ENCODE measurements around the gene WDR35. TPM values are rescaled to one million over a fixed set of nuclear protein-coding genes. Genes with fewer than 3 reads are reported as not detected.

Gene WDR35
- total RNA-seq, 1 donor, result 18.1 TPM

GRCh38 chr2:19971691-19972090 lies 18.2 kb downstream of the WDR35 start:
- Histone ChIP-seq H3K4me3 (ENCODE audit: insufficient read depth, low read length) (no peak overlapping the region), H2AFZ (ENCODE audit: low read length) (no peak overlapping the region), H3K27ac (ENCODE audit: low read depth, low read length) (no peak overlapping the region), H4K20me1 (ENCODE audit: insufficient read depth, low read length) (no peaks in the 10 kb centered on the region), H3K27me3 (ENCODE audit: insufficient read depth, low read length) (no peaks in the 10 kb centered on the region), H3K4me1 (ENCODE audit: insufficient read depth, low read length) (no peaks in the 10 kb centered on the region), H3K4me2 (ENCODE audit: insufficient read depth, low read length) (no peak overlapping the region), H3K36me3 (ENCODE audit: insufficient read depth, low read length) (peaks cover 8% of the 10 kb centered on the region), H3K9me3 (ENCODE audit: low read depth, low read length) (no peaks in the 10 kb centered on the region), H3K79me2 (ENCODE audit: insufficient read depth, low read length) (no peaks in the 10 kb centered on the region)
- DNase-seq (ENCODE audit: insufficient read length, low spot score, missing footprints), result no peak
- TF ChIP-seq, protein P1, sequence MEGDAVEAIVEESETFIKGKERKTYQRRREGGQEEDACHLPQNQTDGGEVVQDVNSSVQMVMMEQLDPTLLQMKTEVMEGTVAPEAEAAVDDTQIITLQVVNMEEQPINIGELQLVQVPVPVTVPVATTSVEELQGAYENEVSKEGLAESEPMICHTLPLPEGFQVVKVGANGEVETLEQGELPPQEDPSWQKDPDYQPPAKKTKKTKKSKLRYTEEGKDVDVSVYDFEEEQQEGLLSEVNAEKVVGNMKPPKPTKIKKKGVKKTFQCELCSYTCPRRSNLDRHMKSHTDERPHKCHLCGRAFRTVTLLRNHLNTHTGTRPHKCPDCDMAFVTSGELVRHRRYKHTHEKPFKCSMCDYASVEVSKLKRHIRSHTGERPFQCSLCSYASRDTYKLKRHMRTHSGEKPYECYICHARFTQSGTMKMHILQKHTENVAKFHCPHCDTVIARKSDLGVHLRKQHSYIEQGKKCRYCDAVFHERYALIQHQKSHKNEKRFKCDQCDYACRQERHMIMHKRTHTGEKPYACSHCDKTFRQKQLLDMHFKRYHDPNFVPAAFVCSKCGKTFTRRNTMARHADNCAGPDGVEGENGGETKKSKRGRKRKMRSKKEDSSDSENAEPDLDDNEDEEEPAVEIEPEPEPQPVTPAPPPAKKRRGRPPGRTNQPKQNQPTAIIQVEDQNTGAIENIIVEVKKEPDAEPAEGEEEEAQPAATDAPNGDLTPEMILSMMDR (IDR thresholded peaks at IDR 0.05; ENCODE audit: extremely low read depth, low read depth, low read length), result no peak

DNA sequence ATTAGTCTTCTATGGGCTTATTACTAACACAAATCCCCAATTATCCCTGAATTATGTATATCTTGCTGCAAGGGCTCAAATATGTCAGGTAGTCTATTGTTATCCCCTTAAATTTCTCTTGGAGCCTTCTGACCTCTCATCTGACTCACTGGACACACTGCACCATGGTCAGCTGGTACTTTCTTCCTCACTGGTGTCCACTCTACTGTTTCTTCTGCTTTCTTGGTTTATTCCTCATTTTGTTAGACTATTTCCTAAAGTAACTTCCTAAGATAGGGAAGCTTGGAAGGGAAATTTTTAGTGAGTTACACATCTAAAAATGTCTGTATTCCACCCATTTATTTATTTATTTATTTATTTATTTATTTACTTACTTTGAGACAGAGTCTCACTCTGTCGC lies 26.5 kb downstream of the WDR35 start:
- Histone ChIP-seq H2AFZ (ENCODE audit: low read length) (no peak overlapping the region), H4K20me1 (ENCODE audit: insufficient read depth, low read length) (no peaks in the 10 kb centered on the region), H3K27me3 (ENCODE audit: insufficient read depth, low read length) (no peaks in the 10 kb centered on the region), H3K4me2 (ENCODE audit: insufficient read depth, low read length) (no peak overlapping the region), H3K9me3 (ENCODE audit: low read depth, low read length) (no peaks in the 10 kb centered on the region), H3K27ac (ENCODE audit: low read depth, low read length) (no peak overlapping the region), H3K79me2 (ENCODE audit: insufficient read depth, low read length) (no peaks in the 10 kb centered on the region), H3K4me1 (ENCODE audit: insufficient read depth, low read length) (no peaks in the 10 kb centered on the region), H3K4me3 (ENCODE audit: insufficient read depth, low read length) (no peak overlapping the region), H3K36me3 (ENCODE audit: insufficient read depth, low read length) (peaks cover 7% of the 10 kb centered on the region)
- DNase-seq (ENCODE audit: insufficient read length, low spot score, missing footprints), result no peak
- TF ChIP-seq, protein P1 (IDR thresholded peaks at IDR 0.05; ENCODE audit: extremely low read depth, low read depth, low read length), result no peak

- H3K27me3 ChIP-seq (ENCODE audit: insufficient read depth, low read length), result no peaks in the 10 kb centered on the region
- H3K4me2 ChIP-seq (ENCODE audit: insufficient read depth, low read length), result no peak overlapping the region
- H3K4me1 ChIP-seq (ENCODE audit: insufficient read depth, low read length), result no peaks in the 10 kb centered on the region
- no peak overlapping the region for H2AFZ ChIP-seq (ENCODE audit: low read length)
- H4K20me1 ChIP-seq (ENCODE audit: insufficient read depth, low read length), result no peaks in the 10 kb centered on the region
- peak; percentile 71 for DNase-seq (ENCODE audit: insufficient read length, low spot score, missing footprints)
- TF ChIP-seq, protein P1 (IDR thresholded peaks at IDR 0.05; ENCODE audit: extremely low read depth, low read depth, low read length), result peak; percentile 97
- no peaks in the 10 kb centered on the region for H3K36me3 ChIP-seq (ENCODE audit: insufficient read depth, low read length)
- no peaks in the 10 kb centered on the region for H3K9me3 ChIP-seq (ENCODE audit: low read depth, low read length)
- no peak overlapping the region for H3K4me3 ChIP-seq (ENCODE audit: insufficient read depth, low read length)
- H3K79me2 ChIP-seq (ENCODE audit: insufficient read depth, low read length), result no peaks in the 10 kb centered on the region
- H3K27ac ChIP-seq (ENCODE audit: low read depth, low read length), result no peak overlapping the region
Measured at GRCh38 chr2:19955544-19956422, 34.1 kb downstream of the WDR35 start.

- no peaks in the 10 kb centered on the region for H3K27me3 ChIP-seq (ENCODE audit: insufficient read depth, low read length)
- TF ChIP-seq, protein P1 (IDR thresholded peaks at IDR 0.05; ENCODE audit: extremely low read depth, low read depth, low read length), result no peak
Measured at GRCh38 chr2:19949071-19949470, 40.8 kb downstream of the WDR35 start.

More at GRCh38 chr2:19949071-19949470, 40.8 kb downstream of the WDR35 start:
- H3K27ac ChIP-seq (ENCODE audit: low read depth, low read length), result no peak overlapping the region
- DNase-seq (ENCODE audit: insufficient read length, low spot score, missing footprints), result no peak
- H3K9me3 ChIP-seq (ENCODE audit: low read depth, low read length), result no peaks in the 10 kb centered on the region
- no peaks in the 10 kb centered on the region for H3K36me3 ChIP-seq (ENCODE audit: insufficient read depth, low read length)
- H2AFZ ChIP-seq (ENCODE audit: low read length), result no peak overlapping the region
- H3K79me2 ChIP-seq (ENCODE audit: insufficient read depth, low read length), result no peaks in the 10 kb centered on the region
- no peak overlapping the region for H3K4me3 ChIP-seq (ENCODE audit: insufficient read depth, low read length)
- no peaks in the 10 kb centered on the region for H3K4me1 ChIP-seq (ENCODE audit: insufficient read depth, low read length)
- H3K4me2 ChIP-seq (ENCODE audit: insufficient read depth, low read length), result no peak overlapping the region
- no peaks in the 10 kb centered on the region for H4K20me1 ChIP-seq (ENCODE audit: insufficient read depth, low read length)
